ENCODE measurements around the gene FAM13C. TPM values are rescaled to one million over a fixed set of nuclear protein-coding genes. Genes with fewer than 3 reads are reported as not detected.

FAM13C gene
- total RNA-seq, 1 donor from 2014 or later = 31.8 TPM

GRCh38 chr10:59342000-59342399 lies 20.3 kb downstream of the FAM13C start:
- Histone ChIP-seq H3K9me3 (ENCODE audit: control insufficient read depth in 3 of 3, low read length in 3 of 3) (no peaks in the 10 kb centered on the region), H3K27ac (ENCODE audit: low read depth, low read length) (no peak overlapping the region), H3K4me3 (ENCODE audit: low read length in 3 of 3) (no peak overlapping the region), H3K4me1 (ENCODE audit: control insufficient read depth in 3 of 3, insufficient read depth in 3 of 3, low read length in 3 of 3) (peaks cover 27 to 43% (median 40%) of the 10 kb centered on the region in 3 donors), H3K9ac (ENCODE audit: low read depth in 1 of 3, low read length in 3 of 3) (no peak overlapping the region), H3K27me3 (ENCODE audit: control insufficient read depth in 3 of 3, insufficient read depth in 3 of 3, low read length in 3 of 3) (no peaks in the 10 kb centered on the region), H3K36me3 (ENCODE audit: control insufficient read depth in 3 of 3, insufficient read depth in 3 of 3, low read length in 3 of 3) (peaks cover 0 to 5% (median 3%) of the 10 kb centered on the region in 3 donors)

- H3K27me3 ChIP-seq (ENCODE audit: control insufficient read depth in 3 of 3, insufficient read depth in 3 of 3, low read length in 3 of 3) = no peaks in the 10 kb centered on the region
- peaks cover 30 to 45% (median 41%) of the 10 kb centered on the region in 3 donors for H3K4me1 ChIP-seq (ENCODE audit: control insufficient read depth in 3 of 3, insufficient read depth in 3 of 3, low read length in 3 of 3)
- peak overlapping the region; percentile 10 for H3K27ac ChIP-seq (ENCODE audit: low read depth, low read length)
Observed at GRCh38 chr10:59340285-59340684, 22.1 kb downstream of the FAM13C start.

GRCh38 chr10:59339351-59339750 lies 23.0 kb downstream of the FAM13C start:
- peak overlapping the region; percentile 21 for H3K27ac ChIP-seq (ENCODE audit: low read depth, low read length)
- H3K9ac ChIP-seq (ENCODE audit: low read depth in 1 of 3, low read length in 3 of 3) = no peak overlapping the region
- peaks cover 36 to 49% (median 43%) of the 10 kb centered on the region in 3 donors for H3K4me1 ChIP-seq (ENCODE audit: control insufficient read depth in 3 of 3, insufficient read depth in 3 of 3, low read length in 3 of 3)
- H3K9me3 ChIP-seq (ENCODE audit: control insufficient read depth in 3 of 3, low read length in 3 of 3) = no peaks in the 10 kb centered on the region
- no peaks in the 10 kb centered on the region for H3K27me3 ChIP-seq (ENCODE audit: control insufficient read depth in 3 of 3, insufficient read depth in 3 of 3, low read length in 3 of 3)
- no peak overlapping the region for H3K4me3 ChIP-seq (ENCODE audit: low read length in 3 of 3)
- peaks cover 0 to 5% (median 2%) of the 10 kb centered on the region in 3 donors for H3K36me3 ChIP-seq (ENCODE audit: control insufficient read depth in 3 of 3, insufficient read depth in 3 of 3, low read length in 3 of 3)

More at GRCh38 chr10:59340285-59340684, 22.1 kb downstream of the FAM13C start:
- Histone ChIP-seq H3K9ac (ENCODE audit: low read depth in 1 of 3, low read length in 3 of 3) (no peak overlapping the region), H3K36me3 (ENCODE audit: control insufficient read depth in 3 of 3, insufficient read depth in 3 of 3, low read length in 3 of 3) (peaks cover 0 to 5% (median 5%) of the 10 kb centered on the region in 3 donors), H3K9me3 (ENCODE audit: control insufficient read depth in 3 of 3, low read length in 3 of 3) (no peaks in the 10 kb centered on the region), H3K4me3 (ENCODE audit: low read length in 3 of 3) (no peak overlapping the region)

GRCh38 chr10:59337201-59337652 lies 25.1 kb downstream of the FAM13C start:
- Histone ChIP-seq H3K9me3 (ENCODE audit: control insufficient read depth in 3 of 3, low read length in 3 of 3) (no peaks in the 10 kb centered on the region), H3K4me3 (ENCODE audit: low read length in 3 of 3) (no peak overlapping the region), H3K36me3 (ENCODE audit: control insufficient read depth in 3 of 3, insufficient read depth in 3 of 3, low read length in 3 of 3) (peaks cover 0 to 5% (median 2%) of the 10 kb centered on the region in 3 donors), H3K4me1 (ENCODE audit: control insufficient read depth in 3 of 3, insufficient read depth in 3 of 3, low read length in 3 of 3) (peaks cover 43 to 54% (median 46%) of the 10 kb centered on the region in 3 donors), H3K9ac (ENCODE audit: low read depth in 1 of 3, low read length in 3 of 3) (peak overlapping the region in 1 of 3 donors; percentile 40), H3K27me3 (ENCODE audit: control insufficient read depth in 3 of 3, insufficient read depth in 3 of 3, low read length in 3 of 3) (no peaks in the 10 kb centered on the region), H3K27ac (ENCODE audit: low read depth, low read length) (peak overlapping the region; percentile 53)

DNA sequence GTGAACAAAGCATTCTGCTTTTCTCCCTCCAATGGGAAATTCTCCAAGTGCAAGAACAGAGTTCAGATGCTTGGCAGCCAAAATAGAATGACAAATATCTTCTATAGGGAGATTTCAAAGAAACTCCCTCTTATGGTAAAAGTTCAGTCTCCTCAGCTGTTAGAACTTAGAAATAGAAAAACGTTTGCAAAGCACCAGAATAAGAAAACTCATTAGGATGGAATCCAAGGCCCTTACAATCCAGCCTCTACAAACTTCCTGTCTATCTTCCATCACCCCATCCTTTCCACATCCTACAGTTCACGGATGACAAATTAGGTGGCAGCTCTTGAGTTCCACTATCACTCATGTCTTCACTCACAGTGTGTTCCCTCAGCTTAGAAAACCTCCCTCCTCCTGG lies 25.7 kb downstream of the FAM13C start:
- Histone ChIP-seq H3K27me3 (ENCODE audit: control insufficient read depth in 3 of 3, insufficient read depth in 3 of 3, low read length in 3 of 3) (no peaks in the 10 kb centered on the region), H3K36me3 (ENCODE audit: control insufficient read depth in 3 of 3, insufficient read depth in 3 of 3, low read length in 3 of 3) (peaks cover 0 to 5% (median 2%) of the 10 kb centered on the region in 3 donors), H3K4me3 (ENCODE audit: low read length in 3 of 3) (peak overlapping the region in 1 of 3 donors; percentile 31), H3K9me3 (ENCODE audit: control insufficient read depth in 3 of 3, low read length in 3 of 3) (no peaks in the 10 kb centered on the region), H3K4me1 (ENCODE audit: control insufficient read depth in 3 of 3, insufficient read depth in 3 of 3, low read length in 3 of 3) (peaks cover 43 to 54% (median 44%) of the 10 kb centered on the region in 3 donors), H3K9ac (ENCODE audit: low read depth in 1 of 3, low read length in 3 of 3) (peak overlapping the region in 1 of 3 donors; percentile 40), H3K27ac (ENCODE audit: low read depth, low read length) (peak overlapping the region; percentile 53)

DNA sequence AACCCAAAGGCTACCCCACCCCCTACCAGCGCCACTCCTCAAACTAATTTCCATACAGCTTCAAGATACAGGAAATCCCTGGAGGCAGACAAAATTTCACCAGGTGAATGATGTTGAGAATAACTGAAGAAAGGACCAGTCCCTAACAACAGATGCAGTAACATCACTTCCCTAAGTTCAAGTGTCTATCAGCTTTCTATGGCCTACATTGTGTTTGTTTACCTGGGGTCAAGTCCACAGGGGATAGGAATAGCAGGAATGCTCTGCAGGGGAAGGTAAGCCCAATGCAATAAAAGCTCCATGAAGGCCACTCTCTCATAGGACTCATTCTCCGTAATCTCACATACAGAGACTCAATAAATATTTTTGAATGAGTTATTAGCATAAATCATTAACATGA lies 26.9 kb downstream of the FAM13C start:
- no peaks in the 10 kb centered on the region for H3K27me3 ChIP-seq (ENCODE audit: control insufficient read depth in 3 of 3, insufficient read depth in 3 of 3, low read length in 3 of 3)
- no peak overlapping the region for H3K27ac ChIP-seq (ENCODE audit: low read depth, low read length)
- no peak overlapping the region for H3K9ac ChIP-seq (ENCODE audit: low read depth in 1 of 3, low read length in 3 of 3)
- H3K36me3 ChIP-seq (ENCODE audit: control insufficient read depth in 3 of 3, insufficient read depth in 3 of 3, low read length in 3 of 3) = peaks cover 0 to 5% (median 2%) of the 10 kb centered on the region in 3 donors
- H3K9me3 ChIP-seq (ENCODE audit: control insufficient read depth in 3 of 3, low read length in 3 of 3) = no peaks in the 10 kb centered on the region
- peaks cover 48 to 60% (median 50%) of the 10 kb centered on the region in 3 donors for H3K4me1 ChIP-seq (ENCODE audit: control insufficient read depth in 3 of 3, insufficient read depth in 3 of 3, low read length in 3 of 3)
- no peak overlapping the region for H3K4me3 ChIP-seq (ENCODE audit: low read length in 3 of 3)

- Histone ChIP-seq H3K27ac (ENCODE audit: low read depth, low read length) (peak overlapping the region; percentile 23), H3K9me3 (ENCODE audit: control insufficient read depth in 3 of 3, low read length in 3 of 3) (no peaks in the 10 kb centered on the region), H3K4me1 (ENCODE audit: control insufficient read depth in 3 of 3, insufficient read depth in 3 of 3, low read length in 3 of 3) (peaks cover 43 to 59% (median 50%) of the 10 kb centered on the region in 3 donors)
Observed at GRCh38 chr10:59333701-59334100, 28.6 kb downstream of the FAM13C start.

DNA sequence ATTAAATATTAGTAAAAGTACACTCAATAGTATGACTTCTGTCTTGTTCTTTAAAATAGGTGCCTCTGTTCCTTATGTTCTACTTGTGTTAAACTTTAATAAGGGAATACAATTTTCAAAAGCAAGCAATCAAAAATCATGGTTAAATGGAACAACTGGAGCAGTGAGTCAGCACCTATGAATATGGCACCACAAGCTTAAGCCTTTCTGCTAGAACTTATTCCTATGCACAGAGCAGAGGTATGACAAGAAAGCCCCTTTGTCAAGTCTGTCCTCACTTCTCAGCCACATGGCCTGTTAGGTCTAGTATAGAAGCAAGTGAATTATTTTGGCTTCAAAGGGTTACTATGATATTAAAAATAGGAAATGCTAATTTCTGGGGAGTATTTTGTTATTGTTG lies 29.8 kb downstream of the FAM13C start:
- H3K4me3 ChIP-seq (ENCODE audit: low read length in 3 of 3) = no peak overlapping the region
- no peak overlapping the region for H3K27ac ChIP-seq (ENCODE audit: low read depth, low read length)
- H3K9ac ChIP-seq (ENCODE audit: low read depth in 1 of 3, low read length in 3 of 3) = no peak overlapping the region
- peaks cover 32 to 51% (median 48%) of the 10 kb centered on the region in 3 donors for H3K4me1 ChIP-seq (ENCODE audit: control insufficient read depth in 3 of 3, insufficient read depth in 3 of 3, low read length in 3 of 3)
- no peaks in the 10 kb centered on the region for H3K9me3 ChIP-seq (ENCODE audit: control insufficient read depth in 3 of 3, low read length in 3 of 3)
- no peaks in the 10 kb centered on the region for H3K27me3 ChIP-seq (ENCODE audit: control insufficient read depth in 3 of 3, insufficient read depth in 3 of 3, low read length in 3 of 3)
- H3K36me3 ChIP-seq (ENCODE audit: control insufficient read depth in 3 of 3, insufficient read depth in 3 of 3, low read length in 3 of 3) = peaks cover 0 to 2% (median 0%) of the 10 kb centered on the region in 3 donors

More at GRCh38 chr10:59333701-59334100, 28.6 kb downstream of the FAM13C start:
- H3K36me3 ChIP-seq (ENCODE audit: control insufficient read depth in 3 of 3, insufficient read depth in 3 of 3, low read length in 3 of 3) = peaks cover 0 to 3% (median 2%) of the 10 kb centered on the region in 3 donors
- peak overlapping the region in 1 of 3 donors; percentile 0 for H3K9ac ChIP-seq (ENCODE audit: low read depth in 1 of 3, low read length in 3 of 3)
- no peaks in the 10 kb centered on the region for H3K27me3 ChIP-seq (ENCODE audit: control insufficient read depth in 3 of 3, insufficient read depth in 3 of 3, low read length in 3 of 3)
- H3K4me3 ChIP-seq (ENCODE audit: low read length in 3 of 3) = no peak overlapping the region

DNA sequence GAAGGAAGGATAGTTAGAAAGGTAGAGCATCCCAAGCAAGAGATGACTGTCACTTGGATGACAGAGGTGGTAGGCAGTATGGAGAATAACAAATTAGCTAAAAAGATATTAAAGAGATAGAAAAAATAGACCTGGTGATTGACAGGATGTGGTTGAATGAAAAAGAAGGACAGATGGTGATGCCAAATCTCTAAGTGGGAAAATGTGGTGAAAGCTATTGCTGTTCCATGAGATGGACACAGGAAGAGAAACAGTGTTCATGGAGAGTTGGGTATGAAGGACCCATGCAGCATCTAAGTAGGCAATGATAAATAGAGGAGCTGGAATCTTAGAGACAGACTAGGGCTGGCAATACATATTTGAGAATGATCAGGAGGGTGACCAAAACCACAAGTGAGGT lies 30.7 kb downstream of the FAM13C start:
- Histone ChIP-seq H3K36me3 (ENCODE audit: control insufficient read depth in 3 of 3, insufficient read depth in 3 of 3, low read length in 3 of 3) (peaks cover 0 to 2% (median 0%) of the 10 kb centered on the region in 3 donors), H3K9me3 (ENCODE audit: control insufficient read depth in 3 of 3, low read length in 3 of 3) (no peaks in the 10 kb centered on the region), H3K4me3 (ENCODE audit: low read length in 3 of 3) (no peak overlapping the region), H3K4me1 (ENCODE audit: control insufficient read depth in 3 of 3, insufficient read depth in 3 of 3, low read length in 3 of 3) (peaks cover 24 to 43% (median 41%) of the 10 kb centered on the region in 3 donors), H3K27me3 (ENCODE audit: control insufficient read depth in 3 of 3, insufficient read depth in 3 of 3, low read length in 3 of 3) (no peaks in the 10 kb centered on the region), H3K27ac (ENCODE audit: low read depth, low read length) (no peak overlapping the region), H3K9ac (ENCODE audit: low read depth in 1 of 3, low read length in 3 of 3) (no peak overlapping the region)

GRCh38 chr10:59325116-59325515 lies 37.2 kb downstream of the FAM13C start:
- Histone ChIP-seq H3K27me3 (ENCODE audit: control insufficient read depth in 3 of 3, insufficient read depth in 3 of 3, low read length in 3 of 3) (no peaks in the 10 kb centered on the region), H3K9ac (ENCODE audit: low read depth in 1 of 3, low read length in 3 of 3) (no peak overlapping the region), H3K4me3 (ENCODE audit: low read length in 3 of 3) (no peak overlapping the region), H3K4me1 (ENCODE audit: control insufficient read depth in 3 of 3, insufficient read depth in 3 of 3, low read length in 3 of 3) (peaks cover 35 to 43% (median 40%) of the 10 kb centered on the region in 3 donors), H3K36me3 (ENCODE audit: control insufficient read depth in 3 of 3, insufficient read depth in 3 of 3, low read length in 3 of 3) (peaks cover 0 to 6% (median 0%) of the 10 kb centered on the region in 3 donors), H3K9me3 (ENCODE audit: control insufficient read depth in 3 of 3, low read length in 3 of 3) (no peaks in the 10 kb centered on the region), H3K27ac (ENCODE audit: low read depth, low read length) (peak overlapping the region; percentile 10)
